ENCODE data around the gene CRTC3. TPM values are rescaled to one million over a fixed set of nuclear protein-coding genes. Genes with fewer than 3 reads are reported as not detected.
A peak's percentile ranks its signal among the peaks of the same experiment; 100 is the strongest.

CRTC3 gene
- total and polyA plus RNA-seq, 3 donors from 2014 or later = 47.1 to 125 (median 105) TPM

- DNase-seq = no peak
- Histone ChIP-seq H3K27me3 (no peaks in the 10 kb centered on the region), H3K4me3 (no peak overlapping the region), H3K9me3 (no peaks in the 10 kb centered on the region), H3K4me1 (peaks cover 10% of the 10 kb centered on the region), H3K36me3 (ENCODE audit: low read depth, missing control alignments) (no peaks in the 10 kb centered on the region), H3K27ac (no peak overlapping the region)
- 72 to 74% methylated on average over 5 of the region's 5 CpGs for WGBS, 2 donors
- TF ChIP-seq POLR2A (IDR thresholded peaks at IDR 0.05) = no peak
- TF ChIP-seq CTCF (IDR thresholded peaks at IDR 0.05) = no peak
- intact Hi-C loops (cut with DNase I; ENCODE audit: low total_unique reads) = no loop called here
Measured at GRCh38 chr15:90592131-90592881, 62.6 kb downstream of the CRTC3 start.

- DNase-seq = no peak
- peaks cover 23% of the 10 kb centered on the region for H3K4me1 ChIP-seq
- no peaks in the 10 kb centered on the region for H3K27me3 ChIP-seq
- no peaks in the 10 kb centered on the region for H3K36me3 ChIP-seq (ENCODE audit: low read depth, missing control alignments)
- intact Hi-C loops (cut with DNase I; ENCODE audit: low total_unique reads) = no loop called here
- no peaks in the 10 kb centered on the region for H3K9me3 ChIP-seq
- H3K4me3 ChIP-seq = no peak overlapping the region
- H3K27ac ChIP-seq = peak overlapping the region in 1 of 2 donors; percentile 44
- no peak for TF ChIP-seq POLR2A (IDR thresholded peaks at IDR 0.05)
- WGBS, 2 donors = 76 to 77% methylated on average over 10 of the region's 10 CpGs
Measured at GRCh38 chr15:90593499-90594158, 63.9 kb downstream of the CRTC3 start.

GRCh38 chr15:90594301-90594738 lies 64.6 kb downstream of the CRTC3 start:
- peak overlapping the region in 1 of 2 donors; percentile 44 for H3K27ac ChIP-seq
- H3K4me3 ChIP-seq = no peak overlapping the region
- TF ChIP-seq POLR2A (IDR thresholded peaks at IDR 0.05) (no peak), CTCF (IDR thresholded peaks at IDR 0.05) (no peak)
- H3K4me1 ChIP-seq = peaks cover 25% of the 10 kb centered on the region
- WGBS, 2 donors = 66 to 89% methylated on average over 10 of the region's 10 CpGs
- no peaks in the 10 kb centered on the region for H3K27me3 ChIP-seq
- intact Hi-C loops (cut with DNase I; ENCODE audit: low total_unique reads) = no loop called here
- no peaks in the 10 kb centered on the region for H3K36me3 ChIP-seq (ENCODE audit: low read depth, missing control alignments)
- peak; percentile 71 for DNase-seq
- no peaks in the 10 kb centered on the region for H3K9me3 ChIP-seq

GRCh38 chr15:90595763-90596155 lies 66.0 kb downstream of the CRTC3 start:
- Histone ChIP-seq H3K4me1 (peaks cover 25% of the 10 kb centered on the region), H3K4me3 (no peak overlapping the region), H3K27me3 (no peaks in the 10 kb centered on the region), H3K9me3 (no peaks in the 10 kb centered on the region), H3K36me3 (ENCODE audit: low read depth, missing control alignments) (no peaks in the 10 kb centered on the region), H3K27ac (no peak overlapping the region)
- WGBS, 2 donors = 66 to 67% methylated on average over 7 of the region's 7 CpGs
- intact Hi-C loops (cut with DNase I; ENCODE audit: low total_unique reads) = no loop called here
- TF ChIP-seq POLR2A (IDR thresholded peaks at IDR 0.05) (no peak), CTCF (IDR thresholded peaks at IDR 0.05) (no peak)
- DNase-seq = no peak

GRCh38 chr15:90596943-90597342 lies 67.2 kb downstream of the CRTC3 start:
- TF ChIP-seq CTCF (IDR thresholded peaks at IDR 0.05) (no peak), POLR2A (IDR thresholded peaks at IDR 0.05) (no peak)
- no peaks in the 10 kb centered on the region for H3K27me3 ChIP-seq
- no peak for DNase-seq
- H3K27ac ChIP-seq = peak overlapping the region in 1 of 2 donors; percentile 67
- peaks cover 20% of the 10 kb centered on the region for H3K4me1 ChIP-seq
- no peak overlapping the region for H3K4me3 ChIP-seq
- intact Hi-C loops (cut with DNase I; ENCODE audit: low total_unique reads) = no loop called here
- WGBS, 2 donors = 61 to 69% methylated on average over 5 to 6 of the region's 6 CpGs
- no peaks in the 10 kb centered on the region for H3K36me3 ChIP-seq (ENCODE audit: low read depth, missing control alignments)
- no peaks in the 10 kb centered on the region for H3K9me3 ChIP-seq

Data from testis (tissue), 3 donors.